Panc1 (cell line): ENCODE results near the gene HTR4. TPM values are rescaled to one million over a fixed set of nuclear protein-coding genes. Genes with fewer than 3 reads are reported as not detected.

Source experiments
- ATAC-seq: fragments of 200-7000 bp; cut with Tn5 transposase; 2 replicates; pipeline ENCODE4 v1.9.1; 2020; ENCODE audit warnings: mild to moderate bottlenecking, moderate library complexity
- BruUV-seq: library from RNA; stranded (reverse); fragments of 400-500 nt; replicated peaks from 2 replicates; lab custom pipeline; 2021; lab: Mats Ljungman, UMichigan
- CTCF ChIA-PET: fragments of 300-600 bp; sonication (Branson Sonifier 250); formaldehyde crosslinking; loops from one replicate; lab custom pipeline; 2022; ENCODE audit warnings: antibody characterized with exemption; lab: Charles Lee
- POLR2A ChIA-PET: fragments of 300-600 bp; sonication (Branson Sonifier 250); formaldehyde crosslinking; loops from one replicate; lab custom pipeline; 2022; ENCODE audit warnings: antibody characterized with exemption; lab: Charles Lee
- DNase-seq: peaks from one replicate; pipeline ENCODE4 v3.0.0-alpha.2; 2010; ENCODE audit warnings: low read depth, low spot score
- H3K27ac ChIP-seq: 2 replicates; pipeline ENCODE4 v1.5.1; 2011; ENCODE audit warnings: mild to moderate bottlenecking, low read length, inconsistent platforms
- H3K27me3 ChIP-seq: fragments of 200-500 bp; sonication (Bioruptor generic); 2 replicates; pipeline ENCODE4 v1.6.0; 2014; ENCODE audit warnings: low read length, inconsistent platforms; ENCODE audit not compliant: control insufficient read depth, insufficient read depth
- H3K36me3 ChIP-seq: fragments of 200-500 bp; sonication (Bioruptor generic); 2 replicates; pipeline ENCODE4 v1.5.1; 2014; ENCODE audit warnings: inconsistent platforms, mild to moderate bottlenecking, low read length, moderate library complexity; ENCODE audit not compliant: control insufficient read depth, insufficient read depth
- H3K4me1 ChIP-seq: 2 replicates; pipeline ENCODE4 v1.5.1; 2011; ENCODE audit warnings: inconsistent platforms, mild to moderate bottlenecking, low read length, moderate library complexity; ENCODE audit not compliant: control insufficient read depth, insufficient read depth
- H3K4me3 ChIP-seq, 2 experiments: 2 replicates each; pipeline ENCODE4 v1.5.1; 2011 to 2012; ENCODE audit warnings: low read depth in 2 of 2, low read length in 2 of 2, mild to moderate bottlenecking in 2 of 2, inconsistent platforms in 1 of 2, moderate library complexity in 1 of 2
- H3K9me3 ChIP-seq: fragments of 200-500 bp; sonication (Bioruptor generic); 2 replicates; pipeline ENCODE4 v1.5.1; 2014; ENCODE audit warnings: low read depth, mild to moderate bottlenecking, inconsistent platforms, low read length, moderate library complexity; ENCODE audit not compliant: control insufficient read depth, insufficient read depth
- POLR2AphosphoS5 ChIP-seq: IDR thresholded peaks from 2 replicates; pipeline ENCODE4 v1.6.1; 2012; ENCODE audit warnings: mild to moderate bottlenecking, low read depth, low read length, moderate library complexity
- SIN3A ChIP-seq: IDR thresholded peaks from 2 replicates; pipeline ENCODE4 v1.6.1; 2012; ENCODE audit warnings: low read depth, mild to moderate bottlenecking, low read length, moderate library complexity, borderline replicate concordance; ENCODE audit not compliant: insufficient read depth
- TCF7L2 ChIP-seq: IDR thresholded peaks from 2 replicates; pipeline ENCODE4 v1.6.1; 2011; ENCODE audit warnings: mild to moderate bottlenecking, low read depth, low read length, inconsistent platforms
- in situ Hi-C: cut with HindIII; loops from 2 replicates; pipeline ENCODE4 v1.10.0; 2016; ENCODE audit warnings: low sequenced_read_pairs, low pct_unique_long_range_greater_than_20kb
- intact Hi-C: fragments of 100-400 bp; cut with micrococcal nuclease; formaldehyde crosslinking; loops from one replicate; pipeline ENCODE4 v1.10.0; 2022; ENCODE audit not compliant: unreplicated experiment
- total RNA-seq: library from RNA; stranded (reverse); gene quantifications from one replicate; pipeline ENCODE4 v1.2.1, GENCODE V29; 2021; ENCODE audit not compliant: unreplicated experiment
- TF ChIP-seq, protein P1 (sequence below): fragments of 450-650 bp; IDR thresholded peaks from 2 replicates; pipeline ENCODE4 v1.5.1; 2017; ENCODE audit warnings: mild to moderate bottlenecking
- TF ChIP-seq, protein P2 (sequence below), 2 experiments: IDR thresholded peaks; 2 replicates each; pipeline ENCODE4 v1.6.1; 2011 to 2012; ENCODE audit warnings: low read depth in 2 of 2, control low read depth in 1 of 2, low read length in 1 of 2, mild to moderate bottlenecking in 1 of 2, moderate library complexity in 1 of 2; ENCODE audit not compliant: insufficient read depth in 1 of 2

HTR4 gene
- total RNA-seq, 1 experiment from 2014 or later: not detected

GRCh38 chr5:148690945-148691344 is 36.6 kb upstream of the HTR4 start:
- H3K27me3 ChIP-seq: no peaks in the 10 kb centered on the region
- intact Hi-C loops: no loop called here
- no peak overlapping the region for H3K4me3 ChIP-seq
- TF ChIP-seq TCF7L2: no peak
- TF ChIP-seq, protein P1, sequence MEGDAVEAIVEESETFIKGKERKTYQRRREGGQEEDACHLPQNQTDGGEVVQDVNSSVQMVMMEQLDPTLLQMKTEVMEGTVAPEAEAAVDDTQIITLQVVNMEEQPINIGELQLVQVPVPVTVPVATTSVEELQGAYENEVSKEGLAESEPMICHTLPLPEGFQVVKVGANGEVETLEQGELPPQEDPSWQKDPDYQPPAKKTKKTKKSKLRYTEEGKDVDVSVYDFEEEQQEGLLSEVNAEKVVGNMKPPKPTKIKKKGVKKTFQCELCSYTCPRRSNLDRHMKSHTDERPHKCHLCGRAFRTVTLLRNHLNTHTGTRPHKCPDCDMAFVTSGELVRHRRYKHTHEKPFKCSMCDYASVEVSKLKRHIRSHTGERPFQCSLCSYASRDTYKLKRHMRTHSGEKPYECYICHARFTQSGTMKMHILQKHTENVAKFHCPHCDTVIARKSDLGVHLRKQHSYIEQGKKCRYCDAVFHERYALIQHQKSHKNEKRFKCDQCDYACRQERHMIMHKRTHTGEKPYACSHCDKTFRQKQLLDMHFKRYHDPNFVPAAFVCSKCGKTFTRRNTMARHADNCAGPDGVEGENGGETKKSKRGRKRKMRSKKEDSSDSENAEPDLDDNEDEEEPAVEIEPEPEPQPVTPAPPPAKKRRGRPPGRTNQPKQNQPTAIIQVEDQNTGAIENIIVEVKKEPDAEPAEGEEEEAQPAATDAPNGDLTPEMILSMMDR: no peak
- no peak for TF ChIP-seq SIN3A
- TF ChIP-seq POLR2AphosphoS5: no peak
- H3K9me3 ChIP-seq: no peaks in the 10 kb centered on the region
- H3K36me3 ChIP-seq: no peaks in the 10 kb centered on the region
- H3K27ac ChIP-seq: no peak overlapping the region
- in situ Hi-C loops: no loop called here
- ChIA-PET CTCF (no interaction called here), POLR2A (no interaction called here)
- ATAC-seq: no peak
- DNase-seq: no peak
- no TSS peak for BruUV-seq
- H3K4me1 ChIP-seq: no peaks in the 10 kb centered on the region

- intact Hi-C loops: no loop called here
- peaks cover 6% of the 10 kb centered on the region for H3K27me3 ChIP-seq
These were observed 34.5 kb upstream of the HTR4 start for GRCh38 chr5:148688787-148689186.

More at GRCh38 chr5:148688787-148689186, 34.5 kb upstream of the HTR4 start:
- H3K9me3 ChIP-seq: no peaks in the 10 kb centered on the region
- H3K27ac ChIP-seq: no peak overlapping the region
- no peak for DNase-seq
- in situ Hi-C loops: no loop called here
- H3K4me1 ChIP-seq: no peaks in the 10 kb centered on the region
- H3K4me3 ChIP-seq: no peak overlapping the region
- no peaks in the 10 kb centered on the region for H3K36me3 ChIP-seq
- BruUV-seq: no TSS peak
- ChIA-PET POLR2A (no interaction called here), CTCF (no interaction called here)
- ATAC-seq: no peak
- TF ChIP-seq, protein P1: no peak
- TF ChIP-seq, protein P2, sequence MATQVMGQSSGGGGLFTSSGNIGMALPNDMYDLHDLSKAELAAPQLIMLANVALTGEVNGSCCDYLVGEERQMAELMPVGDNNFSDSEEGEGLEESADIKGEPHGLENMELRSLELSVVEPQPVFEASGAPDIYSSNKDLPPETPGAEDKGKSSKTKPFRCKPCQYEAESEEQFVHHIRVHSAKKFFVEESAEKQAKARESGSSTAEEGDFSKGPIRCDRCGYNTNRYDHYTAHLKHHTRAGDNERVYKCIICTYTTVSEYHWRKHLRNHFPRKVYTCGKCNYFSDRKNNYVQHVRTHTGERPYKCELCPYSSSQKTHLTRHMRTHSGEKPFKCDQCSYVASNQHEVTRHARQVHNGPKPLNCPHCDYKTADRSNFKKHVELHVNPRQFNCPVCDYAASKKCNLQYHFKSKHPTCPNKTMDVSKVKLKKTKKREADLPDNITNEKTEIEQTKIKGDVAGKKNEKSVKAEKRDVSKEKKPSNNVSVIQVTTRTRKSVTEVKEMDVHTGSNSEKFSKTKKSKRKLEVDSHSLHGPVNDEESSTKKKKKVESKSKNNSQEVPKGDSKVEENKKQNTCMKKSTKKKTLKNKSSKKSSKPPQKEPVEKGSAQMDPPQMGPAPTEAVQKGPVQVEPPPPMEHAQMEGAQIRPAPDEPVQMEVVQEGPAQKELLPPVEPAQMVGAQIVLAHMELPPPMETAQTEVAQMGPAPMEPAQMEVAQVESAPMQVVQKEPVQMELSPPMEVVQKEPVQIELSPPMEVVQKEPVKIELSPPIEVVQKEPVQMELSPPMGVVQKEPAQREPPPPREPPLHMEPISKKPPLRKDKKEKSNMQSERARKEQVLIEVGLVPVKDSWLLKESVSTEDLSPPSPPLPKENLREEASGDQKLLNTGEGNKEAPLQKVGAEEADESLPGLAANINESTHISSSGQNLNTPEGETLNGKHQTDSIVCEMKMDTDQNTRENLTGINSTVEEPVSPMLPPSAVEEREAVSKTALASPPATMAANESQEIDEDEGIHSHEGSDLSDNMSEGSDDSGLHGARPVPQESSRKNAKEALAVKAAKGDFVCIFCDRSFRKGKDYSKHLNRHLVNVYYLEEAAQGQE (IDR thresholded peaks at IDR 0.05; ENCODE audit: insufficient read depth in 1 of 2, low read depth in 2 of 2, low read length in 1 of 2): no peak
- no peak for TF ChIP-seq TCF7L2
- no peak for TF ChIP-seq SIN3A
- TF ChIP-seq POLR2AphosphoS5: no peak
